Kidney (tissue), 14 donors: ENCODE data around the gene HTRA2. TPM values are rescaled to one million over a fixed set of nuclear protein-coding genes. Genes with fewer than 3 reads are reported as not detected.
A peak's percentile ranks its signal among the peaks of the same experiment; 100 is the strongest.
"Not testable (repeated sequence)": the region's sequence is repeated elsewhere in the genome, so short reads cannot be mapped to it uniquely, and the experiment has no call there.

Experiments used
- DNase-seq, 5 donors: peaks; one replicate each; pipeline ENCODE4 v3.0.0-alpha.2; 2013 to 2020
- FAIRE-seq: peaks from 2 replicates; lab custom pipeline; 2012; peaks lifted over from hg19 to GRCh38; lab: Jason Lieb, UNC
- H3K27ac ChIP-seq, 2 donors: one replicate each; pipeline ENCODE4 v1.7.0; 2013; ENCODE audit warnings: low read depth in 2 of 2, low read length in 2 of 2, inconsistent platforms in 1 of 2
- H3K27me3 ChIP-seq: one replicate; pipeline ENCODE4 v1.7.1; 2013; ENCODE audit warnings: low read length, inconsistent platforms; ENCODE audit not compliant: control insufficient read depth, insufficient read depth
- H3K36me3 ChIP-seq, 3 donors: one replicate each; pipeline versions ENCODE4 v1.7.0 to v1.7.1; 2013; ENCODE audit warnings: low read length in 3 of 3, control low read depth in 1 of 3, inconsistent platforms in 1 of 3; ENCODE audit not compliant: insufficient read depth in 3 of 3, control insufficient read depth in 2 of 3
- H3K4me1 ChIP-seq, 3 donors: one replicate each; pipeline versions ENCODE4 v1.7.0 to v1.7.1; 2013; ENCODE audit warnings: low read length in 3 of 3, inconsistent platforms in 1 of 3, low read depth in 1 of 3; ENCODE audit not compliant: control insufficient read depth in 2 of 3, insufficient read depth in 2 of 3
- H3K4me3 ChIP-seq, 3 donors: one replicate each; pipeline versions ENCODE4 v1.7.0 to v1.8.1; 2013; ENCODE audit warnings: low read length in 3 of 3, control low read depth in 1 of 3, inconsistent platforms in 1 of 3
- H3K9ac ChIP-seq, 3 donors: one replicate each; pipeline versions ENCODE4 v1.7.0 to v1.7.1; 2013; ENCODE audit warnings: low read length in 3 of 3, control low read depth in 1 of 3, inconsistent platforms in 1 of 3
- H3K9me3 ChIP-seq, 3 donors: one replicate each; pipeline versions ENCODE4 v1.7.0 to v1.7.1; 2013; ENCODE audit warnings: low read length in 3 of 3, control low read depth in 1 of 3, inconsistent platforms in 1 of 3; ENCODE audit not compliant: control insufficient read depth in 2 of 3, insufficient read depth in 1 of 3
- CTCF ChIP-seq: IDR thresholded peaks from 3 replicates; pipeline ENCODE4 v1.5.1; 2012; ENCODE audit warnings: mild to moderate bottlenecking, moderate library complexity, borderline replicate concordance; ENCODE audit not compliant: insufficient read depth; ENCODE audit errors: extremely low read depth
- intact Hi-C: fragments of 100-400 bp; cut with DNase I; formaldehyde crosslinking; loops from one replicate; pipeline ENCODE4 v1.11.1; 2022
- polyA plus RNA-seq: library from polyadenylated mRNA; stranded (reverse); fragments of 350-450 nt; fragmentation: Illumina TruSeq; extraction: RNeasy Lipid Tissue Mini Kit (QIAGEN cat#74804); gene quantifications from one replicate; pipeline ENCODE4 v1.2.3, GENCODE V29; 2014; ENCODE audit warnings: low read depth, low replicate concordance; ENCODE audit not compliant: insufficient read depth
- total RNA-seq: library from RNA; stranded (reverse); fragmentation: NEBNext Ultra II Directional; extraction: Animal tissue kit (Norgen Biotek cat#: 25700); gene quantifications from one replicate; pipeline ENCODE4 v1.2.1, GENCODE V29; 2021
- donor health status: control.
- donor health status: control.
- donor health status: control.
- donor health status: control.
- donor health status: control.
- donor health status: DM: yes; HTN: yes; CAD: no.
- donor health status: Normal renal cell carcinoma (clear cell type).

HTRA2 gene
- total and polyA plus RNA-seq, 2 donors from 2014 or later = 30.8 to 44.2 TPM

GRCh38 chr2:74481961-74482800 lies 47.6 kb upstream of the HTRA2 start:
- Histone ChIP-seq H3K4me3 (peak overlapping the region; percentile 95 to 100 (median 99)), H3K4me1 (peaks cover 0 to 20% (median 6%) of the 10 kb centered on the region in 3 donors), H3K27me3 (no peaks in the 10 kb centered on the region), H3K36me3 (peaks cover 0 to 8% (median 3%) of the 10 kb centered on the region in 3 donors), H3K27ac (peak overlapping the region; percentile 92 to 98), H3K9me3 (no peaks in the 10 kb centered on the region), H3K9ac (peak overlapping the region; percentile 68 to 98 (median 80))
- FAIRE-seq = no peak
- intact Hi-C loops = no loop called here
- peak; percentile 32 to 84 (median 51) for DNase-seq
- TF ChIP-seq CTCF = no peak

DNA sequence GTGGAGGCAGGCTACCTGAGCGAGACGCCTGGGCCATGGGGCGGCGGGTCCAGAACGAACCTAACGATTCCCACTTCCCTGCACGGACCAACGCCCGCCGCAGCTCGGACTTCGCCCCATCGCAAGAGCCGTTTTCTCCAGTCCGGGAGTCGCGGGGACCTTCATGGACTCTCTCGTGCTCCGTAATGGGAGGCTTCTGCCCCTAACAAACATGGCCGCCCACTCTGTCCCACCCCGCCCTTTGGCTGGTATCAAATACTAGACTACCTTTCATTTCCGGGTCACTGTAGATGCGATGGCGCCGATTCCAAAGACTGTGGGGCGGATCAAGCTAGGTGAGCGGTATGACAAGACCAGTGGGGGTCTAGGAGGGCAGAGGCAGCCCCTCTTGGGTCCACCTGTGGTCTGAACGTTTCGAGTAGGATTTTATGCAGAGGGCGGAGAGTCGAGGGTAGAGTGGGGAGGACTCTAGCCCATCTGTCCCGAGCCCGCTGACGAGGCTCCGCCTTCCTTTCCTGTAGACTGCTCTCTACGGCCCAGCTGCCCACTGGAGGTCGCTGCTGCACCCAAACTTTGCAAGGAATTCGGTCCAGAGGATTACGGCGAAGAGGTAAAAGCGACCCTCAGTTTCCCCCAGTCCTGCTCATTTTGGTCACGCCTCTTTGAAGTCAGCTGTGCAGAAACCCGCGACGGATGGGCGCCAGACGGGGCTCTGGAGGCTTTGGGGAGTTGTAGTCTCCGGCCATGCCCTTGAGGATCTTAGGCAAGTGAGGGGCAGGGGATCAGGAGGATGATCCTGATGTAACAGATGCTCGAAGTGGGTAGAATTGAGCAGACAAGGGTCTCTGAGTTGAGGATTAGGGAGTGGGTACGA lies 46.7 kb upstream of the HTRA2 start, which contains the start of the genes CCDC142 and TTC31:
TSS of gene CCDC142 (minus strand) at position 198 of the 874 bp plus-strand sequence. CDS start at position 37, 161 bp downstream.
TSS of gene TTC31 (plus strand) at position 281 of the 874 bp plus-strand sequence. CDS start at position 296, 15 bp downstream.
- FAIRE-seq (no peak), DNase-seq (peak; percentile 97 to 99 (median 98))
- peak; percentile 82 for TF ChIP-seq CTCF
- Histone ChIP-seq H3K27me3 (no peaks in the 10 kb centered on the region), H3K9me3 (no peaks in the 10 kb centered on the region), H3K9ac (peak within 1 kb of the TSS; percentile 68 to 98 (median 85)), H3K27ac (peak within 1 kb of the TSS; percentile 92 to 98), H3K4me1 (peaks cover 0 to 20% (median 6%) of the 10 kb centered on the region in 3 donors), H3K4me3 (peak within 1 kb of the TSS; percentile 95 to 100 (median 99)), H3K36me3 (peaks cover 0 to 4% (median 3%) of the 10 kb centered on the region in 3 donors)
- intact Hi-C loops = no loop called here

- H3K27ac ChIP-seq = not testable (repeated sequence)
Observed at GRCh38 chr2:74483675-74484164, 46.0 kb upstream of the HTRA2 start.

More at GRCh38 chr2:74483675-74484164, 46.0 kb upstream of the HTRA2 start:
- H3K4me1 ChIP-seq = peaks cover 0 to 20% (median 6%) of the 10 kb centered on the region in 3 donors
- H3K27me3 ChIP-seq, FAIRE-seq, DNase-seq, intact Hi-C loops, H3K36me3 ChIP-seq, H3K9me3 ChIP-seq: not testable (repeated sequence)
- H3K4me3 ChIP-seq = peak overlapping the region; percentile 95 to 100 (median 99)
- H3K9ac ChIP-seq = peak overlapping the region; percentile 68 to 98 (median 85)
